K562 (cell line): ENCODE results near the gene KCNF1. TPM values are rescaled to one million over a fixed set of nuclear protein-coding genes. Genes with fewer than 3 reads are reported as not detected.

Source experiments
- ATAC-seq: fragments of 200-7000 bp; cut with Tn5 transposase; 3 replicates; pipeline ENCODE4 v1.9.1; 2020; ENCODE audit warnings: moderate library complexity
- BruUV-seq: library from RNA; stranded (reverse); fragments of 400-500 nt; replicated peaks from 2 replicates; lab custom pipeline; 2021; lab: Mats Ljungman, UMichigan
- CTCF ChIA-PET: fragments of 300-600 bp; formaldehyde crosslinking; extraction: SDS; loops from one replicate; lab custom pipeline; 2021; ENCODE audit warnings: low intra/inter-chr PET ratio; lab: Yijun Ruan, JAX
- POLR2A ChIA-PET: fragments of 300-600, 350-650 bp; sonication (Branson Sonifier 250); formaldehyde crosslinking; extraction: SDS; loops from one replicate; lab custom pipeline; 2021; ENCODE audit warnings: antibody characterized with exemption, inconsistent platforms; lab: Yijun Ruan, JAX
- DNase-seq, 4 experiments: peaks; one replicate each; pipeline versions ENCODE4 v3.0.0 to v3.0.0-alpha.2; 2011 to 2018; ENCODE audit warnings: low spot score in 3 of 4, mixed read lengths in 3 of 4; ENCODE audit errors: extremely low read depth in 1 of 4
- FAIRE-seq: peaks from 2 replicates; lab custom pipeline; 2011; peaks lifted over from hg19 to GRCh38; lab: Jason Lieb, UNC
- H2AFZ ChIP-seq: 2 replicates; pipeline ENCODE4 v1.6.0; 2011; ENCODE audit warnings: low read depth, low read length, control low read depth, inconsistent platforms
- H3K27ac ChIP-seq: fragments of 200-600 bp; 3 replicates; pipeline ENCODE4 v1.8.0; 2011; ENCODE audit warnings: low read depth, mild to moderate bottlenecking, control low read depth, inconsistent platforms, low read length, moderate library complexity, mixed read lengths; ENCODE audit errors: extremely low read depth
- H3K27me3 ChIP-seq, 2 experiments: fragments of 300-600 bp in 1 of 2; 2 replicates in 1 of 2; 3 replicates in 1 of 2; pipeline versions ENCODE4 v1.6.0 to v1.8.0; 2011; ENCODE audit warnings: inconsistent platforms in 2 of 2, low read length in 2 of 2, mild to moderate bottlenecking in 1 of 2, mixed read lengths in 1 of 2, moderate library complexity in 1 of 2; ENCODE audit not compliant: control insufficient read depth in 2 of 2, insufficient read depth in 2 of 2
- H3K36me3 ChIP-seq: fragments of 300-600 bp; 3 replicates; pipeline ENCODE4 v1.8.0; 2011; ENCODE audit warnings: mild to moderate bottlenecking, low read length, inconsistent platforms; ENCODE audit not compliant: control insufficient read depth, insufficient read depth
- H3K4me1 ChIP-seq, 2 experiments: fragments of 200-600 bp in 1 of 2; replicated peaks in 1 of 2; 2 replicates in 1 of 2; 3 replicates in 1 of 2; pipeline versions ENCODE4 v1.5.1 to v1.8.0; 2011; ENCODE audit warnings: inconsistent platforms in 2 of 2, low read length in 2 of 2, mild to moderate bottlenecking in 1 of 2, mixed read lengths in 1 of 2, moderate library complexity in 1 of 2; ENCODE audit not compliant: control insufficient read depth in 2 of 2, insufficient read depth in 2 of 2
- H3K4me2 ChIP-seq: 2 replicates; pipeline ENCODE4 v1.6.1; 2011; ENCODE audit warnings: low read length, control low read depth, inconsistent platforms, mixed read lengths; ENCODE audit not compliant: insufficient read depth
- H3K4me3 ChIP-seq: fragments of 200-600 bp; sonication (generic), shearing (Covaris generic); 2 replicates; pipeline ENCODE4 v1.5.1; 2016; ENCODE audit warnings: control low read depth, inconsistent platforms
- H3K79me2 ChIP-seq: fragments of 200-600 bp; 3 replicates; pipeline ENCODE4 v1.8.0; 2011; ENCODE audit warnings: low read length, inconsistent platforms; ENCODE audit not compliant: control insufficient read depth, insufficient read depth
- H3K9ac ChIP-seq, 2 experiments: 2 replicates each; pipeline versions ENCODE4 v1.6.0 to v1.6.1; 2011; ENCODE audit warnings: low read depth in 2 of 2, low read length in 2 of 2, control low read depth in 1 of 2, inconsistent platforms in 1 of 2, mild to moderate bottlenecking in 1 of 2, mixed read lengths in 1 of 2; ENCODE audit not compliant: insufficient read depth in 1 of 2
- H3K9me1 ChIP-seq: one replicate; pipeline ENCODE4 v1.6.0; 2011; ENCODE audit warnings: inconsistent platforms, mild to moderate bottlenecking, low read length, moderate library complexity; ENCODE audit not compliant: control insufficient read depth, insufficient read depth
- H3K9me3 ChIP-seq: replicated peaks from 2 replicates; pipeline ENCODE4 v1.5.1; 2011; ENCODE audit warnings: low read depth, low read length, inconsistent platforms; ENCODE audit not compliant: control insufficient read depth, insufficient read depth
- H4K20me1 ChIP-seq: replicated peaks from 2 replicates; pipeline ENCODE4 v1.6.1; 2011; ENCODE audit warnings: low read length, inconsistent platforms, mixed read lengths; ENCODE audit not compliant: control insufficient read depth, insufficient read depth
- ARHGAP35 ChIP-seq: fragments of 450-650 bp; IDR thresholded peaks from 2 replicates; pipeline ENCODE4 v1.6.1; 2018; ENCODE audit not compliant: partially characterized antibody
- E2F5 ChIP-seq: sonication (generic); formaldehyde crosslinking; IDR thresholded peaks from 2 replicates; pipeline ENCODE4 v1.8.0; 2022; ENCODE audit warnings: mild to moderate bottlenecking, missing genetic modification reagents
- HNRNPH1 ChIP-seq: fragments of 200-400 bp; formaldehyde crosslinking; optimal IDR thresholded peaks from 2 replicates; pipeline ENCODE3; 2017; ENCODE audit warnings: low read depth, mild to moderate bottlenecking, low read length, moderate library complexity
- HOXB6 ChIP-seq: fragments of 250-450 bp; sonication (Bioruptor Pico); IDR thresholded peaks from 2 replicates; pipeline ENCODE4 v1.5.1; 2022; ENCODE audit warnings: mild to moderate bottlenecking, borderline replicate concordance
- MEF2A ChIP-seq: IDR thresholded peaks from 2 replicates; pipeline ENCODE4 v1.6.1; 2011; ENCODE audit warnings: low read depth, mild to moderate bottlenecking, low read length, moderate library complexity; ENCODE audit not compliant: control insufficient read depth
- MLX ChIP-seq, 2 experiments: fragments of 450-650 bp in 1 of 2; sonication (generic) in 1 of 2; formaldehyde crosslinking; conservative IDR thresholded peaks; 2 replicates each; pipeline versions ENCODE4 v1.4.0 to v1.8.1; 2020 to 2022; ENCODE audit warnings: mild to moderate bottlenecking in 1 of 2, missing genetic modification reagents in 1 of 2
- NUFIP1 ChIP-seq: fragments of 450-650 bp; IDR thresholded peaks from 2 replicates; pipeline ENCODE4 v1.6.1; 2018; ENCODE audit not compliant: partially characterized antibody
- RBM39 ChIP-seq: fragments of 200-400 bp; formaldehyde crosslinking; optimal IDR thresholded peaks from 2 replicates; pipeline ENCODE3; 2018; ENCODE audit warnings: low read depth, low read length
- RHOXF2B ChIP-seq: fragments of 250-450 bp; sonication (Bioruptor Pico); conservative IDR thresholded peaks from 2 replicates; pipeline ENCODE4 v1.5.1; 2021
- TCF15 ChIP-seq: fragments of 250-450 bp; sonication (Bioruptor Pico); IDR thresholded peaks from 2 replicates; pipeline ENCODE4 v1.8.0; 2022; ENCODE audit warnings: moderate library complexity, mild to moderate bottlenecking, inconsistent platforms
- TFAM ChIP-seq: fragments of 250-450 bp; sonication (Bioruptor Pico); conservative IDR thresholded peaks from 2 replicates; pipeline ENCODE4 v1.5.0; 2021; ENCODE audit warnings: mild to moderate bottlenecking, moderate library complexity
- XRCC3 ChIP-seq: fragments of 450-650 bp; IDR thresholded peaks from 2 replicates; pipeline ENCODE4 v1.6.1; 2017; ENCODE audit warnings: mild to moderate bottlenecking, moderate library complexity
- ZNF407 ChIP-seq: fragments of 450-650 bp; IDR thresholded peaks from 2 replicates; pipeline ENCODE4 v1.6.1; 2016; ENCODE audit warnings: low read depth
- ZNF41 ChIP-seq: fragments of 250-450 bp; sonication (Bioruptor Pico); conservative IDR thresholded peaks from 2 replicates; pipeline ENCODE4 v1.4.0; 2020; ENCODE audit warnings: mild to moderate bottlenecking
- WGBS: fragments of 100-300 bp; shearing (Covaris generic); methylation state at CpG from one replicate; pipeline ENCODE4 v1.1.6; 2016; ENCODE audit warnings: low coverage, mixed read lengths; ENCODE audit not compliant: insufficient coverage; ENCODE audit errors: missing lambda C conversion rate; 5-methylcytosine and 5-hydroxymethylcytosine counted together
- in situ Hi-C: fragments of 300-500 bp; cut with MboI; formaldehyde crosslinking; loops from 4 replicates; pipeline ENCODE4 v1.15.0; 2018; ENCODE audit warnings: inconsistent platforms, mixed read lengths
- intact Hi-C: fragments of 100-400 bp; cut with micrococcal nuclease; formaldehyde crosslinking; loops from 2 replicates; pipeline ENCODE4 v1.14.2; 2022
- polyA plus RNA-seq, 8 experiments: library from polyadenylated mRNA; depleted of rRNA in 4 of 8; stranded (reverse) in 5 of 8; unstranded in 3 of 8; fragments of >200 nt; fragmentation: Nextera tagmentation in 2 of 8; fragmentation: Illumina TruSeq in 1 of 8; extraction: Ambion mirVana in 2 of 8; extraction: Trizol in 1 of 8; gene quantifications; 2 replicates each; pipeline versions ENCODE4 v1.2.1 to v1.2.3, GENCODE V29; 2011 to 2014; ENCODE audit warnings: inconsistent platforms in 1 of 8, missing spikeins in 1 of 8
- total RNA-seq, 7 experiments: library from RNA; depleted of rRNA in 6 of 7; stranded (reverse); fragments of >200 nt in 6 of 7; fragmentation: Illumina TruSeq in 2 of 7; extraction: Trizol in 2 of 7; gene quantifications; 2 replicates each; pipeline versions ENCODE4 v1.2.1 to v1.2.3, GENCODE V29; 2011 to 2021; ENCODE audit warnings: low replicate concordance in 1 of 7

The KCNF1 gene
- total and polyA plus RNA-seq, 9 of the 15 experiments (the other 6 are each of a cell fraction or from before 2014, with no cell fraction given) = not detected

- no peaks in the 10 kb centered on the region for H3K79me2 ChIP-seq
- in situ Hi-C loops (no loop called here), intact Hi-C loops (no loop called here)
- H3K9ac ChIP-seq = no peak overlapping the region
- FAIRE-seq (no peak), ATAC-seq (no peak), DNase-seq (no peak)
- peaks cover 0 to 12% of the 10 kb centered on the region in 2 experiments; a peak in 1 of 5 replicates for H3K4me1 ChIP-seq
- H3K27me3 ChIP-seq = peaks cover 37 to 87% of the 10 kb centered on the region in 2 experiments; a peak in 4 of 5 replicates
- H3K27ac ChIP-seq = no peak overlapping the region
- no peaks in the 10 kb centered on the region; the same call in none of the 2 replicates for H4K20me1 ChIP-seq
- no peaks in the 10 kb centered on the region for H3K9me1 ChIP-seq
- no peaks in the 10 kb centered on the region for H3K36me3 ChIP-seq
- H3K4me2 ChIP-seq = no peak overlapping the region
- H3K4me3 ChIP-seq = no peak overlapping the region
- H2AFZ ChIP-seq = no peak overlapping the region
- ChIA-PET POLR2A (interaction anchor here (0.9 kb wide), 1 partner anchor 9 kb away, joined by 3 read pairs; no protein-coding TSS in a partner anchor), CTCF (no interaction called here)
- no TSS peak for BruUV-seq
- H3K9me3 ChIP-seq = no peaks in the 10 kb centered on the region
- 2% methylated on average over 11 of the region's 11 CpGs for WGBS
- TF ChIP-seq TFAM (CRISPR knock-in tag) (no peak), TCF15 (CRISPR knock-in tag) (no peak), HOXB6 (CRISPR knock-in tag) (no peak), MLX (CRISPR knock-in tag; conservative IDR thresholded peaks at IDR 0.05) (no peak), ZNF407 (no peak), NUFIP1 (no peak), ARHGAP35 (no peak), ZNF41 (CRISPR knock-in tag) (no peak), XRCC3 (no peak), MEF2A (no peak), RBM39 (no peak), HNRNPH1 (no peak), E2F5 (no peak), RHOXF2B (CRISPR knock-in tag) (no peak)
These were observed 1.1 kb upstream of the KCNF1 start for GRCh38 chr2:10910625-10911024.
